H1 (cell line): ENCODE data around the gene ZMIZ1. TPM values are rescaled to one million over a fixed set of nuclear protein-coding genes. Genes with fewer than 3 reads are reported as not detected.

Experiments used
- CHD2 ChIP-seq: IDR thresholded peaks from 2 replicates; pipeline ENCODE4 v1.6.1; 2012; ENCODE audit warnings: low read length, improper control_type of control experiment
- EGR1 ChIP-seq: IDR thresholded peaks from 2 replicates; pipeline ENCODE4 v1.6.1; 2011; ENCODE audit warnings: low read depth, low read length, borderline replicate concordance
- GABPA ChIP-seq: IDR thresholded peaks from 2 replicates; pipeline ENCODE4 v1.6.1; 2011; ENCODE audit warnings: mild to moderate bottlenecking, low read length, moderate library complexity, borderline replicate concordance; ENCODE audit not compliant: insufficient read depth
- PHF8 ChIP-seq: fragments of 200-600 bp; sonication (generic); conservative IDR thresholded peaks from 2 replicates; pipeline ENCODE4 v1.7.1; 2012; ENCODE audit warnings: low read depth, mild to moderate bottlenecking, inconsistent platforms, low read length, moderate library complexity
- TCF12 ChIP-seq: IDR thresholded peaks from 2 replicates; pipeline ENCODE4 v1.6.1; 2011; ENCODE audit warnings: low read depth, mild to moderate bottlenecking, low read length
- polyA plus RNA-seq, 7 experiments: library from polyadenylated mRNA; depleted of rRNA in 3 of 7; stranded (reverse) in 5 of 7; unstranded in 2 of 7; fragments of >200 nt in 5 of 7; fragments of 200-250 nt in 2 of 7; gene quantifications; 1 replicate in 5 of 7; 2 replicates in 1 of 7; 4 replicates in 1 of 7; pipeline versions ENCODE4 v1.2.1 to v1.2.3, GENCODE V29; 2011 to 2013; ENCODE audit warnings: missing spikeins in 2 of 7, mixed read lengths in 2 of 7
- total RNA-seq: library from RNA; stranded (reverse); fragmentation: NEBNext Ultra II Directional; extraction: Animal tissue kit (Norgen Biotek cat#: 25700); gene quantifications from 2 replicates; pipeline ENCODE4 v1.2.1, GENCODE V29; 2021

ZMIZ1 gene
- total and polyA plus RNA-seq, 2 of the 8 experiments (the other 6 are each of a cell fraction or from before 2014, with no cell fraction given), result 8.1 to 28.0 TPM

- TF ChIP-seq EGR1 (no peak), GABPA (no peak), PHF8 (no peak), CHD2 (no peak), TCF12 (no peak)
- TF ChIP-seq, all 59 proteins: peak for 0
Observed at GRCh38 chr10:79094412-79095175, 25.8 kb downstream of the ZMIZ1 start (continued).
